HG03469 (cell line): ENCODE data around the gene NFKB1.
"Not testable (repeated sequence)": the region's sequence is repeated elsewhere in the genome, so short reads cannot be mapped to it uniquely, and the experiment has no call there.

ENCODE experiments used
- ATAC-seq: cut with Tn5 transposase; IDR thresholded peaks from one replicate; pipeline ENCODE4 v1.9.1; 2021; ENCODE audit warnings: mild to moderate bottlenecking, moderate library complexity, moderate number of reproducible peaks; ENCODE audit not compliant: unreplicated experiment

NFKB1 gene, protein sequence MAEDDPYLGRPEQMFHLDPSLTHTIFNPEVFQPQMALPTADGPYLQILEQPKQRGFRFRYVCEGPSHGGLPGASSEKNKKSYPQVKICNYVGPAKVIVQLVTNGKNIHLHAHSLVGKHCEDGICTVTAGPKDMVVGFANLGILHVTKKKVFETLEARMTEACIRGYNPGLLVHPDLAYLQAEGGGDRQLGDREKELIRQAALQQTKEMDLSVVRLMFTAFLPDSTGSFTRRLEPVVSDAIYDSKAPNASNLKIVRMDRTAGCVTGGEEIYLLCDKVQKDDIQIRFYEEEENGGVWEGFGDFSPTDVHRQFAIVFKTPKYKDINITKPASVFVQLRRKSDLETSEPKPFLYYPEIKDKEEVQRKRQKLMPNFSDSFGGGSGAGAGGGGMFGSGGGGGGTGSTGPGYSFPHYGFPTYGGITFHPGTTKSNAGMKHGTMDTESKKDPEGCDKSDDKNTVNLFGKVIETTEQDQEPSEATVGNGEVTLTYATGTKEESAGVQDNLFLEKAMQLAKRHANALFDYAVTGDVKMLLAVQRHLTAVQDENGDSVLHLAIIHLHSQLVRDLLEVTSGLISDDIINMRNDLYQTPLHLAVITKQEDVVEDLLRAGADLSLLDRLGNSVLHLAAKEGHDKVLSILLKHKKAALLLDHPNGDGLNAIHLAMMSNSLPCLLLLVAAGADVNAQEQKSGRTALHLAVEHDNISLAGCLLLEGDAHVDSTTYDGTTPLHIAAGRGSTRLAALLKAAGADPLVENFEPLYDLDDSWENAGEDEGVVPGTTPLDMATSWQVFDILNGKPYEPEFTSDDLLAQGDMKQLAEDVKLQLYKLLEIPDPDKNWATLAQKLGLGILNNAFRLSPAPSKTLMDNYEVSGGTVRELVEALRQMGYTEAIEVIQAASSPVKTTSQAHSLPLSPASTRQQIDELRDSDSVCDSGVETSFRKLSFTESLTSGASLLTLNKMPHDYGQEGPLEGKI

GRCh38 chr4:102500696-102501446 is at the start of gene NFKB1:
Gene NFKB1, plus strand, starts transcription at chr4:102501359. Its CDS starts 24,160 bp downstream, at chr4:102525519.
- ATAC-seq: peak; percentile 52

GRCh38 chr4:102452854-102453253 is 48.3 kb upstream of the NFKB1 start:
- no peak for ATAC-seq

GRCh38 chr4:102453827-102454226 is 47.3 kb upstream of the NFKB1 start:
- ATAC-seq: no peak

DNA sequence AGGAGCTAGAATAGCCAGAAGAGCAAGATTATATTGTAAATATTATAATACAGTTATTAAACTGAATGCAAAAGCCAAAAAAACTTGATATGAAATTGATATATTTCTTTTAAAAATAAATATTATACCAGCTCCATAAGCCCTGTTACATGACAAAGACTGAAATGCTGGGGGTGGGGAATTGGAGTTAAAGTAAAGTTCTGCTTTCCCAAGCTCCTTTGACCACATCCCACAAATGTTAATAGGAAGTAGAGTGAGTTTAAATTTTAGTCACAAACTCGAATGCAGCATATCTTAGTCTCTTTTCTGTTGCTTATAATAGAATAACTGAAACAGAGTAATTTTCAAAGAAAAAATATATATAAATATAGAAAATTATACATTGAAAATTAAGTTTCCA is 46.9 kb upstream of the NFKB1 start:
- ATAC-seq: no peak

DNA sequence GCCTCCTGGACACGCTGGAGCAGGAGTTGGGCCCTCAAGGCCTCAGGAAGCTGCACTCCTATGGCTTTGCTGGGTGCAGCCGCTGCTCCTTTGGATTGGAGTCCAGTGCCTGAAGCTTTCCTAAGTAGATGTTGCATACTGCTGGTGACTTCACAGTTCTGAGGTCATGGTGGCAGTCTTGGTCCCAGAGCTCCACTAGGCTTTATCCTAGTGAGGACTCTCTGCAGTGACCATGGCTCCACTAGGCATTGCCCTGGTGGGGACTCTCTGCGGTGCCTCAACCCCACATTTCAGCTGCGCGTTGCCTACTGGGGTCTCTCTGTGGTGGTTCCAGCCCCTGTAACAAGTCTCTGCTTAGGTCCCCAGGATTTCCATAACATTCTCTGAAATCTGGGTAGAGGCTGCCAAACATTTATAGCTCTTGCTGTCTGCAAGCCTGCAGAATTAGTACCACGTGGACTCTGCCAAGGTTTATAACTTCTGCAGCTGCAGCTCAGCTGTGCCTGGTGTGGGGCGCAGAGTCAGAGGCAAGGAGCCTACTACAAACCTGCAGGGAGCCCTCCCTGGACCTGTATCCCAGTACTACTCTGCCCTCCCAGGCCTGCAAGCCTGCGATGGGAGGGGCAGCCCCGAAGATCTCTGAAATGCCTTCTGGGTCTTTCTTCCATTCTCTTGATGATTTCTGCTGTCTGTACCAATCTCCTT is 46.0 kb upstream of the NFKB1 start:
- no peak for ATAC-seq

DNA sequence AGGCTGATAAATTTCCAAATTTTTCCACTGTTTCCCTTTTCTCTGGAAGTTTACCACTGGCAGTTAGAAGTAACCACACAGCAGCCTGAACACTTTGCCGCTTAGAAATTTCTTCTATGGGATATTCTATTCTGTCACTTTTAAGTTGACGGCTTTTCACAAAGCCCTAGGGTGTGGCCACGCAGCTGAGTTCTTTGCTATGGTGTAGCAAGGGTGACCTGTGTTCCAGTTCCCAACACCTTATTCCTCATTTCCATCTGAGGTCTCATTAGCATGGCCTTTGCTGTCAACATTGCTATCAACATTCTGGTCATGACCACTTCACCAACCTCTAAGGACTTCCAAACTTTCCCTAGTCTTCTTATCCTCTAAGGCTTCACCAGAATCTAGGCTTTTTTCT is 45.4 kb upstream of the NFKB1 start:
- ATAC-seq: no peak

- no peak for ATAC-seq
Observed at GRCh38 chr4:102466298-102466697, 34.9 kb upstream of the NFKB1 start.

DNA sequence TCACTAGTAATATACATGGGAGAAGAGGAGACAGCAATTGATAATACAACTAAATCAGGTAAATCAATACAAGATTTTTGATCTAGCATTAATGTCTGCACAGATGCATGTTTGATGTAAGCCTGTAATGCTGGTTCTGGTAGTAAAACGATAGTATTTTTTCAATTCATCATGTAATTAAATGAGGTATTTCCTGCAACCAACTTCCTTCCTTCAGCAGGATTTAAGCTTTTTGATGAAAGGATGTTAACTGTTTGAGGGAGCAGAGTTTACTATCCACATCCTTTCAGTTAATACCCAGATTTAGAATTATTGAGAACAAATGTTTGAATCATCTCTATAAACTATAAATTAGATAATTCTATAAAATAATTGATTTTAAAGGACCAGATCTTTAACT is 31.4 kb upstream of the NFKB1 start:
- ATAC-seq: no peak

- no peak for ATAC-seq
Observed at GRCh38 chr4:102472441-102473013, 28.6 kb upstream of the NFKB1 start.

GRCh38 chr4:102473476-102473875 is 27.7 kb upstream of the NFKB1 start:
- ATAC-seq: no peak

DNA sequence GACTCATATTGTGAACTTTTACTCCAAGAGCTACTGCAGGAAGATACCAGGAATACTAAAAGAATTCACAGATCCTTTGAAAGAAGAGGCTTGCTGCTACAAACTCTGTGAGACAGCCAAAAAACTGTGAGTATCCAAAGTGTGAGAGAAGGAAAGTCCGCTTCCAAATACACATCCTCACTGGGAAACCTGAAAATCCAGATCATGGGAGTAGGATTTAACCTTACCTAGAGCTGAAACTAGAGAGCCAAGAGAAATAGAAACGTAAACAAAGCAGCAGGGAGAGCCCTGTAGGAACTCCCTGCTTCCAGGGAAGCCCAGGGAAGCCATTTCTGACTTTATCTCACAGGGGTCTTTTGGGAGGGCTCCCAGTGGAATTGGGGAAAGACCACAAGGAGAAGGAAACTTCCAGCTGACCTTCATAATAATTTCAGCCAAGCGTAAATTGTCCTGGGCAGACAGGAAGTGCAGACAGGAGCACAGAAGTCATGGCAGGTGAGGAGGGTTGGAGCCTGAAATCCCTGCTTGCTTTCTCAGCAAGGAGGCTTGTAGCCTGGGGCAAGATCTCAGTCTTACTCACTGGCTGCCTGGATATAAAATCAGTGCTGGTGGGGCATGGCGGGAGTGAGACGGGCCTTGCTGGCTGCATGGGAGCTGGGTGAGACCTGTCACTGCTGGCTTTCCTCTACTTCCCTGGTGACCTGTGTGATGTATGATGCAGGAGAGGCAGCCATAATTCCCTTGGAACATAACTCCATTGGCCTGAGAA is 26.2 kb upstream of the NFKB1 start:
- no peak for ATAC-seq

GRCh38 chr4:102477657-102478056 is 23.5 kb upstream of the NFKB1 start:
- ATAC-seq: no peak

DNA sequence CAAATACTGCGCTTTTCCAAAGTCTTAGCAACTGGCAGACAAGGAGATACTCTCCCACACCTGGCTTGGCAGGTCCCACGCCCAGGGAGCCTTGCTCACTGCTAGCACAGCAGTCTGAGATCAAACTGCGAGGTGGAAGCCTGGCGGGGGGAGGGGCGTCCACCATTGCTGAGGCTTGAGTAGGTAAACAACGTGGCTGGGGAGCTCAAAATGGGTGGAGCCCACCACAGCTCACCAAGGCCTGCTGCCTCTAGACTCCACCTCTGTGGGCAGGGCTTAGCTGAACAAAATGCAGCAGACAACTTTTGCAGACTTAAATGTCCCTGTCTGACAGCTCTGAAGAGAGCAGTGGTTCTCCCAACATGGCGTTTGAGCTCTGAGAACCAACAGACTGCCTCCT is 23.0 kb upstream of the NFKB1 start:
- ATAC-seq: no peak

DNA sequence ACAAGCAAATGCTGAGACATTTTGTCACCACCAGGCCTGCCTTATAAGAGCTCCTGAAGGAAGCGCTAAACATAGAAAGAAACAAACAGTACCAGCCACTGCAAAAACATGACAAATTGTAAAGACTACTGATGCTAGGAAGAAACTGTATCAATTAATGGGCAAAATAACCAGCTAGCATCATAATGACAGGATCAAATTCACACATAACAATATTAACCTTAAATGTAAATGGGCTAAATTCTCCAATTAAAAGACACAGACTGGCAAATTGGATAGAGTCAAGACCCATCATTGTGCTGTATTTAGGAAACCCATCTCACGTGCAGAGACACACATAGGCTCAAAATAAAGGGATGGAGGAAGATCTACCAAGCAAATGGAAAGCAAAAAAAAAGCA is 21.3 kb upstream of the NFKB1 start:
- not testable (repeated sequence) for ATAC-seq

- no peak for ATAC-seq
Observed at GRCh38 chr4:102483120-102483519, 18.0 kb upstream of the NFKB1 start.

DNA sequence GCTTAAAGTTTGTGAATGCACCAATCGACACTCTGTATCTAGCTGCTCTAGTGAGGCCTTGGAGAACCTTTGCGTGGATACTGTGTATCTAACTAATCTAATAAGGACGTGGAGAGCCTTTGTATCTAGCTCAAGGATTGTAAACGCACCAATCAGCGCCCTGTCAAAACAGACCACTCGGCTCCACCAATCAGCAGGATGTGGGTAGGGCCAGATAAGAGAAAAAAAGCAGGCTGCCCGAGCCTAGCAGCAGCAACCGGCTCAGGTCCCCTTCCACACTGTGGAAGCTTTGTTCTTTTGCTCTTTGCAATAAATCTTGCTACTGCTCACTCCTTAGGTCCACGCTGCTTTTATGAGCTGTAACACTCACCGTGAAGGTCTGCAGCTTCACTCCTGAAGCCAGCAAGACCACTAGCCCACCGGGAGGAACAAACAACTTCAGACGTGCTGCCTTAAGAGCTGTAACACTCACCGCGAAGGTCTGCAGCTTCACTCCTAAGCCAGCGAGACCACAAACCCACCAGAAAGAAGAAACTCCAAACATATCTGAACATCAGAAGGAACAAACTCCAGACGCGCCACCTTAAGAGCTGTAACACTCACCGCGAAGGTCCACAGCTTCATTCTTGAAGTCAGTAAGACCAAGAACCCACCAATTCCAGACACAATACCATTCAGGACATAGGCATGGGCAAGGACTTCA is 17.0 kb upstream of the NFKB1 start:
- not testable (repeated sequence) for ATAC-seq

DNA sequence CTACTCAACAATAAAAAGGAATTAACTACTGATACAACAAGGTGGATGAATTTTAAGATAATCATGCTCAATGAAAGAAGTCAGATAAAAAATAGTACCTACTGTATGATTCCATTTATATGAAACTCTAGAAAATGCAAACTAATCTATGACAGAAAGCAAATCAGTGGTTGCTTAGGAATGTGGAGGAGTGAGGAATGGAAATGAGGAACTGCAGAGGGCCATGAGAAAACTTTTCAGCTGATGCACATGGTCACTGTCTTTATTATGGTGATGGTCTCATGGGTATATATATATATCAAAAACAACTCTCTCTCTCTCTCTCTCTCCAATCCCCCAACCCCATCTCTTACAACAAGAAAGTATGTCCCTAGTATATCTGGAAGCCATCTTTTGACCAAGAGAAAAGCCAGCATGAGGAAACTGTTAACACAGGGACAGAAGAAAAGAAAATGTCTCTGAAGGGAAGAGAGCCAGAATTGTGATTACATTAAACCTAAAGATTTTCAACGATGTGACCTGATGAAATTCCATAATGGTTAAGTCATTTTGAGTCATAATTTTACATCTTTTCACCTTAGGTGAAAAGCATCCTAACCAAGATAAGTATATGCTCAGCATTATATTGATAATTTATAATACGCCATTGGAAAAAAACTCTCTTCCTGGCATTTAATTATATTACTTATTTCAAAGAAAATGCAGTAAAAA is 8.5 kb upstream of the NFKB1 start:
- no peak for ATAC-seq

DNA sequence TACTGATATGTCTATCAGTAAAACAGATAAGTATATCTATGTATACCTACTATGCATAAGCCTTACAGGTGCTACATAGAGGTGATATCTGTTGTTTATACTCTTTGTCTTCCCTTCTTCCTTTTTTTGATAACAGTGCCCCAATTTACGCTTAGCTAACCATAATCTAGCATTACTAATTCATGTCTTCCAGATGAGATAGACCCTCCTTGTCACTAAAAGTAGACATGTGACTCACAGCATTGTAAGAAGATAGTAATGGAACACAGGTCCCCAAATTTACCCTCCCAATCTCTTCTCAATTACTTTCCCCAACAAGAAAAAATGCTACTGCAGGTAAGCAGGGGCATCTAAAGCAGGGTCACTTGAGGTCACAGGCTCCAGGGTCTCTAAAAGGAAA is 7.9 kb upstream of the NFKB1 start:
- ATAC-seq: no peak
